ENCODE results near the gene PIGV.

The PIGV gene

GRCh38 chr1:26789931-26790330 is 2.2 kb downstream of the PIGV start:
- no peak for DNase-seq (ENCODE audit: low read depth)
- TF ChIP-seq CTCF (conservative IDR thresholded peaks at IDR 0.05; ENCODE audit: control insufficient read depth, insufficient read depth, low read depth, low read length): no peak
- no peak overlapping the region for H3K4me3 ChIP-seq (ENCODE audit: control insufficient read depth, low read depth, low read length)

DNA sequence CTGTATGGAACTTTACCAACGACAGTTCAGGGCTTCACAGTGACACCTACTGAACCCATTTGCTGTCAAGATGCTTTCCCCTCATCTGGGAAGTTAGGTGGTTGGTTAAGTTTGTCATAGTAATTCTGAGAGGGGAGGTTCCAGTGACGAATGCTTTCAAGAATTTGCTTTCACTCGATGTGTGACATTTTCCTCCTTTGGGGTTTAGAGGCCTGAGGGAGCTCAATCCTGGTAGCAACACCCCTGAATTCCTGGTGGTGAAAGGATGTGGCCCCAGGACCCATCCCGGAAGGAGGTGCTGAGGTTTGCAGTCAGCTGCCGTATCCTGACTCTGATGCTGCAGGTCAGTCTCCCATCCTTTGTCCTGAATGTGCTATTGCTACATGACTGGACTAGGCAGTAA is 2.8 kb downstream of the PIGV start:
- TF ChIP-seq CTCF (conservative IDR thresholded peaks at IDR 0.05; ENCODE audit: control insufficient read depth, insufficient read depth, low read depth, low read length): no peak
- H3K4me3 ChIP-seq (ENCODE audit: control insufficient read depth, low read depth, low read length): no peak overlapping the region
- no peak for DNase-seq (ENCODE audit: low read depth)

DNA sequence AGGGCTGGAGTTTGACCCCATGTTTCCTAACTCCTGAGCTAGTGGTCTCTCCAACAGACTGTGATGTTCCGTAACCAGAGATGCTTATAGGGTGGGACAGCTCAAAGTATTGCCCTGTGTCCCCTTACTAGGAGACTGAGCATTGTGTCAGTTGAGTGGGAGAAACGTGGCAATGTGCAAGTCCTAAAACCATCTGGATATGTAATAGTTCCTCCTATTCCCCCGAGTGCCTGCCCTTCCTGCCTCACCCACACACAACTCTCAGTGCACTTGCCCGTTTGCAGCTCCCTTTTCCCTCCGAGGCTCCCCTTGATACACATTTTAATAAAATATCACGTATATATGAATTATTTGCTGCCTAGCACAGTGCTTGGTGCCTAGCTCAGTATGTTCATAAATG is 3.4 kb downstream of the PIGV start:
- no peak for TF ChIP-seq CTCF (conservative IDR thresholded peaks at IDR 0.05; ENCODE audit: control insufficient read depth, insufficient read depth, low read depth, low read length)
- DNase-seq (ENCODE audit: low read depth): peak; percentile 45
- H3K4me3 ChIP-seq (ENCODE audit: control insufficient read depth, low read depth, low read length): no peak overlapping the region

DNA sequence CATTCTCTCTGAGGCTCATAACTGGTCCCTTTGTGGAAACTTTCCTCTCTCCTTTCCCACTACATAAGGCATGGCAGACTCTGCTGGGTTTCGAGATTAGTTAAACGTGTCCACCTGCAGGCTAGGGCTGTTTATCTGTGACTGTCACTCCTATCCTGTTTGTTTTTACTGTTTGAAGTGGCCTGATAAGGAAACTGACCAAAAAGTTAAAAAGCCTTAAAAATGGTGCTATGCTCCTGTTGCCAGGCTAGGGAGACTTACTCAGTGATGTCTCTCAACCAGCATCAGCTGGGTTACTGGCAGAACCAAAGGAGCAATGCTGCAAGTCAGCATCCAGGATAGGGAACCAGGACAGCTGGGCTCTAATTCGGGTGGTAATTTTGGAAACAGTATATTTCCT is 3.9 kb downstream of the PIGV start:
- no peak overlapping the region for H3K4me3 ChIP-seq (ENCODE audit: control insufficient read depth, low read depth, low read length)
- DNase-seq (ENCODE audit: low read depth): no peak
- TF ChIP-seq CTCF (conservative IDR thresholded peaks at IDR 0.05; ENCODE audit: control insufficient read depth, insufficient read depth, low read depth, low read length): no peak

- no peak overlapping the region for H3K4me3 ChIP-seq (ENCODE audit: control insufficient read depth, low read depth, low read length)
- TF ChIP-seq CTCF (conservative IDR thresholded peaks at IDR 0.05; ENCODE audit: control insufficient read depth, insufficient read depth, low read depth, low read length): no peak
- no peak for DNase-seq (ENCODE audit: low read depth)
These were observed 5.2 kb downstream of the PIGV start for GRCh38 chr1:26792924-26793323.

GRCh38 chr1:26794391-26794790 is 6.6 kb downstream of the PIGV start:
- DNase-seq (ENCODE audit: low read depth): no peak
- H3K4me3 ChIP-seq (ENCODE audit: control insufficient read depth, low read depth, low read length): no peak overlapping the region
- no peak for TF ChIP-seq CTCF (conservative IDR thresholded peaks at IDR 0.05; ENCODE audit: control insufficient read depth, insufficient read depth, low read depth, low read length)

DNA sequence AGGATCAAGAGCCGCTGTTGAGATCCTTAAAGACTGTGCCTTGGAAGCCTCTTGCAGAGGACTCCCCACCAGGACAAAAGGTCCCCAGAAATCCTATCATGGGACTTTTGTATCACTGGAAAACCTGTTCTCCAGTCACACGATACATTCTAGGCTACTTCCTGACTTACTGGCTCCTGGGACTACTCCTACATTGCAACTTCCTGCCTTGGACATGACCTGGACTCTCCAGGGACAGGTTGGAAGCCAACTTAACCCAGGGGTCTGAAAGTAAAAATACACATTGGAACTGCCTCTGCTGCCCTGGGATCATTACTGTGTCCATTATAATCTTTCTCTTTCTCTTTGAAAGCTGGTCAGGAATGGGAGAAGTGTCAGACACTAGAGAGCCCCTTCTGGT is 9.9 kb downstream of the PIGV start:
- no peak for DNase-seq (ENCODE audit: low read depth)
- TF ChIP-seq CTCF (conservative IDR thresholded peaks at IDR 0.05; ENCODE audit: control insufficient read depth, insufficient read depth, low read depth, low read length): no peak
- H3K4me3 ChIP-seq (ENCODE audit: control insufficient read depth, low read depth, low read length): no peak overlapping the region
